Measurements from ENCODE around the gene PDGFD. TPM values are rescaled to one million over a fixed set of nuclear protein-coding genes. Genes with fewer than 3 reads are reported as not detected.

PDGFD gene
- total RNA-seq, 1 experiment from 2014 or later: 1.7 TPM

DNA sequence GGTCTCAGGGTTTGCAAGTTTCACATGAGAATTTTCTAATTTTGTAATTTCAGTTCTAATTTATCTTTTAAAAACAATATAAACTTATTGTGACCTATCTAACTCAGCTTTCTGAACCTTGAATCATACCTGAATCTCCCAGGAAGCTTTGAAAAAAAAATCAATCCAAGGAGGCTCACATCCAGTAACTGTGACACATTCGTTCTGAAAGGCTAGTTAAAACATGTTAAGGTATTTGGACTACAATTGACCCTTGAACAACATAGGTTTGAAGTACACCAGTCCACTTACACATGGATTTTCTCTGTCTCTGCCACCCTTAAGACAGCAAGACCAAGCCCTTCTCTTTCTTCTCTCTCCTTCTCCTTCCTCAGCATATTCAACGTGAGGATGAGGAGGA lies 87.5 kb downstream of the PDGFD start:
- Histone ChIP-seq H3K79me2 (ENCODE audit: insufficient read depth, low read length) (no peaks in the 10 kb centered on the region), H4K8ac (replicated peaks; ENCODE audit: insufficient read length, low read depth, low read length) (no peak overlapping the region), H3K9ac (ENCODE audit: extremely low read depth, insufficient read length, low read length) (no peak overlapping the region), H3K23me2 (ENCODE audit: insufficient read length, low read depth, low read length, poor library complexity, severe bottlenecking) (no peaks in the 10 kb centered on the region), H3K14ac (ENCODE audit: insufficient read depth, low read length) (no peak overlapping the region), H3K27me3 (ENCODE audit: insufficient read depth, low read length) (no peaks in the 10 kb centered on the region), H4K5ac (ENCODE audit: insufficient read length, low read depth, low read length) (no peak overlapping the region), H3K9me3 (ENCODE audit: control insufficient read depth, low read depth, low read length) (no peaks in the 10 kb centered on the region), H3K23ac (ENCODE audit: insufficient read length, low read depth, low read length) (no peak overlapping the region), H3K79me1 (ENCODE audit: insufficient read depth, low read depth, low read length, poor library complexity, severe bottlenecking) (no peaks in the 10 kb centered on the region), H2BK5ac (ENCODE audit: insufficient read length, low read length) (no peak overlapping the region), H3K18ac (ENCODE audit: insufficient read length, low read depth, low read length) (no peak overlapping the region), H2BK15ac (ENCODE audit: low read depth, low read length) (no peak overlapping the region), H2AK5ac (ENCODE audit: insufficient read length, low read length) (no peak overlapping the region), H3K27ac (ENCODE audit: insufficient read length, low read depth, low read length) (no peak overlapping the region), H4K91ac (ENCODE audit: insufficient read length, low read depth, low read length) (no peak overlapping the region), H3K56ac (ENCODE audit: insufficient read length, low read depth, low read length) (no peak overlapping the region), H3K4me2 (ENCODE audit: insufficient read depth, insufficient read length, low read length) (no peak overlapping the region), H2BK12ac (ENCODE audit: insufficient read length, low read depth, low read length) (no peak overlapping the region), H2BK120ac (ENCODE audit: low read depth, low read length, poor library complexity, severe bottlenecking) (no peak overlapping the region), H3K4ac (ENCODE audit: low read depth, low read length) (no peak overlapping the region), H2AFZ (ENCODE audit: low read length) (no peak overlapping the region), H3K4me1 (ENCODE audit: insufficient read depth, low read length) (no peaks in the 10 kb centered on the region), H4K20me1 (ENCODE audit: control insufficient read depth, insufficient read depth, insufficient read length) (no peaks in the 10 kb centered on the region), H2BK20ac (ENCODE audit: low read depth, low read length, poor library complexity, severe bottlenecking) (no peak overlapping the region), H3T11ph (ENCODE audit: low read length) (no peak overlapping the region)
- no peak overlapping the region for H3K27ac Mint-ChIP-seq
- peaks cover 5 to 6% of the 10 kb centered on the region in 2 experiments; a peak in 2 of 4 replicates for H3K4me1 Mint-ChIP-seq
- WGBS (ENCODE audit: extremely low coverage, insufficient read length, low lambda C conversion rate): no CpG with 5 or more reads among the region's 2 CpGs
- no peaks in the 10 kb centered on the region; a peak in 1 of 7 replicates for H3K36me3 Mint-ChIP-seq (ENCODE audit: insufficient read depth in 1 of 3, low read depth in 3 of 3)
- DNase-seq: no peak
- TF ChIP-seq, protein P1, sequence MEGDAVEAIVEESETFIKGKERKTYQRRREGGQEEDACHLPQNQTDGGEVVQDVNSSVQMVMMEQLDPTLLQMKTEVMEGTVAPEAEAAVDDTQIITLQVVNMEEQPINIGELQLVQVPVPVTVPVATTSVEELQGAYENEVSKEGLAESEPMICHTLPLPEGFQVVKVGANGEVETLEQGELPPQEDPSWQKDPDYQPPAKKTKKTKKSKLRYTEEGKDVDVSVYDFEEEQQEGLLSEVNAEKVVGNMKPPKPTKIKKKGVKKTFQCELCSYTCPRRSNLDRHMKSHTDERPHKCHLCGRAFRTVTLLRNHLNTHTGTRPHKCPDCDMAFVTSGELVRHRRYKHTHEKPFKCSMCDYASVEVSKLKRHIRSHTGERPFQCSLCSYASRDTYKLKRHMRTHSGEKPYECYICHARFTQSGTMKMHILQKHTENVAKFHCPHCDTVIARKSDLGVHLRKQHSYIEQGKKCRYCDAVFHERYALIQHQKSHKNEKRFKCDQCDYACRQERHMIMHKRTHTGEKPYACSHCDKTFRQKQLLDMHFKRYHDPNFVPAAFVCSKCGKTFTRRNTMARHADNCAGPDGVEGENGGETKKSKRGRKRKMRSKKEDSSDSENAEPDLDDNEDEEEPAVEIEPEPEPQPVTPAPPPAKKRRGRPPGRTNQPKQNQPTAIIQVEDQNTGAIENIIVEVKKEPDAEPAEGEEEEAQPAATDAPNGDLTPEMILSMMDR (conservative IDR thresholded peaks at IDR 0.05): no peak
- H3K9me3 Mint-ChIP-seq: no peaks in the 10 kb centered on the region
- no peaks in the 10 kb centered on the region for H3K27me3 Mint-ChIP-seq (ENCODE audit: low read depth)
- no peak overlapping the region for H3K4me3 Mint-ChIP-seq
